Smooth muscle cell (in vitro differentiated cells): ENCODE measurements around the gene SIX5. TPM values are rescaled to one million over a fixed set of nuclear protein-coding genes. Genes with fewer than 3 reads are reported as not detected.
A peak's percentile ranks its signal among the peaks of the same experiment; 100 is the strongest.
"Not testable (repeated sequence)": the region's sequence is repeated elsewhere in the genome, so short reads cannot be mapped to it uniquely, and the experiment has no call there.

Experiments
- DNase-seq: peaks from one replicate; lab custom pipeline; 2025; ENCODE audit not compliant: unreplicated experiment; lab: John Stamatoyannopoulos, UW
- H2AFZ ChIP-seq: fragments of 200-600 bp; sonication (generic); 2 replicates; pipeline ENCODE4 v1.6.0; 2016; ENCODE audit warnings: antibody characterized with exemption, low read depth, mild to moderate bottlenecking
- H3F3A ChIP-seq: fragments of 200-600 bp; sonication (generic); 2 replicates; pipeline ENCODE4 v1.6.0; 2017; ENCODE audit warnings: antibody characterized with exemption, low read depth
- H3K27ac ChIP-seq: fragments of 200-600 bp; sonication (generic); 2 replicates; pipeline ENCODE4 v1.5.1; 2016; ENCODE audit warnings: low read depth, mild to moderate bottlenecking
- H3K27me3 ChIP-seq: fragments of 200-600 bp; sonication (generic); 2 replicates; pipeline ENCODE4 v1.6.1; 2016; ENCODE audit warnings: low read depth, mild to moderate bottlenecking
- H3K36me3 ChIP-seq: fragments of 200-600 bp; sonication (generic); 2 replicates; pipeline ENCODE4 v1.5.1; 2016; ENCODE audit warnings: low read depth
- H3K4me1 ChIP-seq: fragments of 200-600 bp; sonication (generic); 2 replicates; pipeline ENCODE4 v1.5.1; 2016; ENCODE audit warnings: low read depth
- H3K4me2 ChIP-seq: fragments of 200-600 bp; sonication (generic); 2 replicates; pipeline ENCODE4 v1.6.0; 2016; ENCODE audit warnings: mild to moderate bottlenecking
- H3K4me3 ChIP-seq: fragments of 200-600 bp; sonication (generic); 2 replicates; pipeline ENCODE4 v1.5.1; 2016; ENCODE audit warnings: mild to moderate bottlenecking
- H3K79me2 ChIP-seq: fragments of 200-600 bp; sonication (generic); 2 replicates; pipeline ENCODE4 v1.6.0; 2016; ENCODE audit warnings: low read depth, mild to moderate bottlenecking
- H3K9ac ChIP-seq: fragments of 200-600 bp; sonication (generic); 2 replicates; pipeline ENCODE4 v1.6.0; 2016; ENCODE audit warnings: low read depth
- H3K9me3 ChIP-seq: fragments of 200-600 bp; sonication (generic); replicated peaks from 2 replicates; pipeline ENCODE4 v1.5.1; 2016; ENCODE audit warnings: low read depth
- H4K20me1 ChIP-seq: fragments of 200-600 bp; sonication (generic); 2 replicates; pipeline ENCODE4 v1.6.0; 2016; ENCODE audit warnings: low read depth
- CTCF ChIP-seq: fragments of 200-600 bp; sonication (generic); IDR thresholded peaks from 2 replicates; pipeline ENCODE4 v1.5.1; 2017; ENCODE audit warnings: borderline replicate concordance, mild to moderate bottlenecking, antibody characterized with exemption; ENCODE audit not compliant: insufficient read depth, poor library complexity, severe bottlenecking
- WGBS: methylation state at CpG from one replicate; pipeline ENCODE4 v1.1.7; 2016; ENCODE audit warnings: low lambda C conversion rate; 5-methylcytosine and 5-hydroxymethylcytosine counted together
- polyA plus RNA-seq: library from polyadenylated mRNA; unstranded; fragments of >200 nt; fragmentation: Nextera tagmentation; extraction: Ambion mirVana; gene quantifications from 2 replicates; pipeline ENCODE4 v1.2.1, GENCODE V29; 2016
- total RNA-seq: library from RNA; depleted of rRNA; stranded (reverse); fragments of >200 nt; gene quantifications from 2 replicates; pipeline ENCODE4 v1.2.3, GENCODE V29; 2014

The SIX5 gene
- total and polyA plus RNA-seq, 2 experiments from 2014 or later, result 10.2 to 16.0 TPM

- no peak overlapping the region for H3K9ac ChIP-seq
- no peak overlapping the region for H3K27ac ChIP-seq
- H3K4me3 ChIP-seq, result no peak overlapping the region
- H3K9me3 ChIP-seq, result no peaks in the 10 kb centered on the region
- 60% methylated on average over 6 of the region's 6 CpGs for WGBS
- peak; percentile 7 for TF ChIP-seq CTCF
- H3F3A ChIP-seq, result no peaks in the 10 kb centered on the region
- H3K27me3 ChIP-seq, result no peaks in the 10 kb centered on the region
- no peaks in the 10 kb centered on the region for H3K36me3 ChIP-seq
- H3K79me2 ChIP-seq, result no peaks in the 10 kb centered on the region
- H2AFZ ChIP-seq, result no peak overlapping the region
- no peak for DNase-seq
- H3K4me1 ChIP-seq, result no peaks in the 10 kb centered on the region
- no peaks in the 10 kb centered on the region for H4K20me1 ChIP-seq
- no peak overlapping the region for H3K4me2 ChIP-seq
Observed at GRCh38 chr19:45753548-45753947, 15.5 kb downstream of the SIX5 start.

- Histone ChIP-seq H3K36me3 (no peaks in the 10 kb centered on the region), H4K20me1 (no peaks in the 10 kb centered on the region), H3K9me3 (no peaks in the 10 kb centered on the region), H3K27ac (no peak overlapping the region), H2AFZ (no peak overlapping the region), H3K9ac (no peak overlapping the region), H3K79me2 (no peaks in the 10 kb centered on the region), H3K27me3 (no peaks in the 10 kb centered on the region), H3K4me3 (no peak overlapping the region), H3F3A (no peaks in the 10 kb centered on the region), H3K4me1 (no peaks in the 10 kb centered on the region), H3K4me2 (no peak overlapping the region)
- no peak for DNase-seq
- TF ChIP-seq CTCF, result no peak
- 98% methylated on average over 12 of the region's 12 CpGs for WGBS
Observed at GRCh38 chr19:45752639-45753038, 16.4 kb downstream of the SIX5 start.

GRCh38 chr19:45751483-45751882 lies 17.6 kb downstream of the SIX5 start:
- H3K4me3 ChIP-seq, H3K9ac ChIP-seq, H3K36me3 ChIP-seq, H3K9me3 ChIP-seq, H3K27ac ChIP-seq, H3K4me2 ChIP-seq, H3K27me3 ChIP-seq, H4K20me1 ChIP-seq, H2AFZ ChIP-seq, H3K4me1 ChIP-seq, H3F3A ChIP-seq, DNase-seq, H3K79me2 ChIP-seq: not testable (repeated sequence)
- WGBS, result 96% methylated on average over 10 of the region's 10 CpGs

GRCh38 chr19:45747513-45747912 lies 21.5 kb downstream of the SIX5 start:
- Histone ChIP-seq H3K4me3 (no peak overlapping the region), H3F3A (no peaks in the 10 kb centered on the region), H2AFZ (no peak overlapping the region), H3K9ac (no peak overlapping the region), H3K27ac (no peak overlapping the region), H3K79me2 (no peaks in the 10 kb centered on the region), H3K36me3 (no peaks in the 10 kb centered on the region), H3K4me1 (no peaks in the 10 kb centered on the region), H3K9me3 (no peaks in the 10 kb centered on the region), H4K20me1 (no peaks in the 10 kb centered on the region), H3K27me3 (no peaks in the 10 kb centered on the region), H3K4me2 (no peak overlapping the region)
- 93% methylated on average over 5 of the region's 5 CpGs for WGBS
- TF ChIP-seq CTCF, result no peak
- DNase-seq, result no peak
